A549 (cell line): ENCODE measurements around the gene DHX58.

Source experiments
- BHLHE40 ChIP-seq: IDR thresholded peaks from 2 replicates; pipeline ENCODE4 v1.6.1; 2012; ENCODE audit warnings: low read depth, low read length, inconsistent platforms
- CHD2 ChIP-seq: fragments of 150-350 bp; IDR thresholded peaks from 2 replicates; pipeline ENCODE4 v1.6.1; 2014; ENCODE audit warnings: low read length; ENCODE audit not compliant: partially characterized antibody
- EP300 ChIP-seq, 2 experiments: fragments of >200 bp; sonication (Bioruptor Twin); formaldehyde crosslinking; IDR thresholded peaks; 2 replicates in 1 of 2; 3 replicates in 1 of 2; pipeline ENCODE4 v1.6.1; 2016 to 2017
- ESRRA ChIP-seq: fragments of 150-350 bp; IDR thresholded peaks from 2 replicates; pipeline ENCODE4 v1.6.1; 2014; ENCODE audit warnings: mild to moderate bottlenecking, low read length, borderline replicate concordance
- GATA3 ChIP-seq: IDR thresholded peaks from 2 replicates; pipeline ENCODE4 v1.6.1; 2012; ENCODE audit warnings: borderline replicate concordance
- HDAC2 ChIP-seq: fragments of 200-600 bp; sonication (generic); IDR thresholded peaks from 2 replicates; pipeline ENCODE4 v1.6.1; 2016
- POLR2A ChIP-seq: IDR thresholded peaks from 2 replicates; pipeline ENCODE4 v1.6.1; 2012; ENCODE audit warnings: mild to moderate bottlenecking, low read length
- RAD21 ChIP-seq, 2 experiments: fragments of >200 bp in 1 of 2; sonication (Bioruptor Twin) in 1 of 2; formaldehyde crosslinking in 1 of 2; IDR thresholded peaks in 1 of 2; conservative IDR thresholded peaks in 1 of 2; 2 replicates in 1 of 2; 3 replicates in 1 of 2; pipeline ENCODE4 v1.6.1; 2012 to 2018; ENCODE audit warnings: inconsistent platforms in 1 of 2
- RCOR1 ChIP-seq: fragments of 150-350 bp; IDR thresholded peaks from 2 replicates; pipeline ENCODE4 v1.6.1; 2014; ENCODE audit warnings: antibody characterized with exemption, low read length, low read depth
- SMC3 ChIP-seq: fragments of >200 bp; sonication (Bioruptor Twin); formaldehyde crosslinking; IDR thresholded peaks from 3 replicates; pipeline ENCODE4 v1.6.1; 2018; ENCODE audit warnings: inconsistent platforms
- TF ChIP-seq, protein P1 (sequence below): fragments of >200 bp; sonication (Bioruptor Twin); formaldehyde crosslinking; IDR thresholded peaks from 3 replicates; pipeline ENCODE4 v1.5.1; 2016

DNA sequence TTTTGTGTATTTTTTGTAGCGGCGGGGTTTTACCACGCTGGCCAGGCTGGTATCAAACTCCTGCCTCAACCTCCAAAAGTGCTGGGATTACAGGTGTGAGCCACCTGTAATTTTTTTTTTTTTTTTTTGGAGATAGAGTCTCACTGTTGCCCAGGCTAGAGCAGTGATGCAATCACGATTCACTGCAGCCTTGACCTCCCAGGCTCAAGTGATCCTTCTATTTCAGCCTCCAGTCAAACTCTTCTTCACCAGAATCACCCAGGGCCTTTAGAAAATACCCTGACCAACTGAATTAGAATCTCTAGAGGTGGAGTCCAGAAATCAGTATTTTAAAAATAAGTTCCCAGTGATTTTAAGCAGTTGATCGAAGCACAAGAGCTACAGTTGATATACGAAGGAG lies 22.6 kb upstream of the DHX58 start:
- TF ChIP-seq SMC3 (no peak), POLR2A (no peak), ESRRA (no peak), RCOR1 (no peak), HDAC2 (no peak), EP300 (IDR thresholded peaks at IDR 0.05) (no peak), GATA3 (no peak), RAD21 (conservative IDR thresholded peaks at IDR 0.05 in 1 of 2, IDR thresholded peaks at IDR 0.05 in 1 of 2) (no peak), BHLHE40 (no peak), CHD2 (no peak)
- TF ChIP-seq, protein P1, sequence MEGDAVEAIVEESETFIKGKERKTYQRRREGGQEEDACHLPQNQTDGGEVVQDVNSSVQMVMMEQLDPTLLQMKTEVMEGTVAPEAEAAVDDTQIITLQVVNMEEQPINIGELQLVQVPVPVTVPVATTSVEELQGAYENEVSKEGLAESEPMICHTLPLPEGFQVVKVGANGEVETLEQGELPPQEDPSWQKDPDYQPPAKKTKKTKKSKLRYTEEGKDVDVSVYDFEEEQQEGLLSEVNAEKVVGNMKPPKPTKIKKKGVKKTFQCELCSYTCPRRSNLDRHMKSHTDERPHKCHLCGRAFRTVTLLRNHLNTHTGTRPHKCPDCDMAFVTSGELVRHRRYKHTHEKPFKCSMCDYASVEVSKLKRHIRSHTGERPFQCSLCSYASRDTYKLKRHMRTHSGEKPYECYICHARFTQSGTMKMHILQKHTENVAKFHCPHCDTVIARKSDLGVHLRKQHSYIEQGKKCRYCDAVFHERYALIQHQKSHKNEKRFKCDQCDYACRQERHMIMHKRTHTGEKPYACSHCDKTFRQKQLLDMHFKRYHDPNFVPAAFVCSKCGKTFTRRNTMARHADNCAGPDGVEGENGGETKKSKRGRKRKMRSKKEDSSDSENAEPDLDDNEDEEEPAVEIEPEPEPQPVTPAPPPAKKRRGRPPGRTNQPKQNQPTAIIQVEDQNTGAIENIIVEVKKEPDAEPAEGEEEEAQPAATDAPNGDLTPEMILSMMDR = no peak
